22Rv1 (cell line): ENCODE data around the gene ARMC9.

Source experiments
- ZFX ChIP-seq: fragments of 450-650 bp; IDR thresholded peaks from 2 replicates; pipeline ENCODE4 v1.6.1; 2017; ENCODE audit warnings: antibody characterized with exemption, borderline replicate concordance
- TF ChIP-seq, protein P1 (sequence below): fragments of 450-650 bp; IDR thresholded peaks from 2 replicates; pipeline ENCODE4 v1.5.1; 2017; ENCODE audit warnings: mild to moderate bottlenecking

- TF ChIP-seq, protein P1, sequence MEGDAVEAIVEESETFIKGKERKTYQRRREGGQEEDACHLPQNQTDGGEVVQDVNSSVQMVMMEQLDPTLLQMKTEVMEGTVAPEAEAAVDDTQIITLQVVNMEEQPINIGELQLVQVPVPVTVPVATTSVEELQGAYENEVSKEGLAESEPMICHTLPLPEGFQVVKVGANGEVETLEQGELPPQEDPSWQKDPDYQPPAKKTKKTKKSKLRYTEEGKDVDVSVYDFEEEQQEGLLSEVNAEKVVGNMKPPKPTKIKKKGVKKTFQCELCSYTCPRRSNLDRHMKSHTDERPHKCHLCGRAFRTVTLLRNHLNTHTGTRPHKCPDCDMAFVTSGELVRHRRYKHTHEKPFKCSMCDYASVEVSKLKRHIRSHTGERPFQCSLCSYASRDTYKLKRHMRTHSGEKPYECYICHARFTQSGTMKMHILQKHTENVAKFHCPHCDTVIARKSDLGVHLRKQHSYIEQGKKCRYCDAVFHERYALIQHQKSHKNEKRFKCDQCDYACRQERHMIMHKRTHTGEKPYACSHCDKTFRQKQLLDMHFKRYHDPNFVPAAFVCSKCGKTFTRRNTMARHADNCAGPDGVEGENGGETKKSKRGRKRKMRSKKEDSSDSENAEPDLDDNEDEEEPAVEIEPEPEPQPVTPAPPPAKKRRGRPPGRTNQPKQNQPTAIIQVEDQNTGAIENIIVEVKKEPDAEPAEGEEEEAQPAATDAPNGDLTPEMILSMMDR = no peak
- no peak for TF ChIP-seq ZFX
Measured at GRCh38 chr2:231219289-231219688, 20.9 kb downstream of the ARMC9 start.
